Breast epithelium (tissue), 4 donors: ENCODE data around the gene FN3KRP. TPM values are rescaled to one million over a fixed set of nuclear protein-coding genes. Genes with fewer than 3 reads are reported as not detected.
"Not testable (repeated sequence)": the region's sequence is repeated elsewhere in the genome, so short reads cannot be mapped to it uniquely, and the experiment has no call there.

Experiments used
- DNase-seq, 2 donors: peaks; one replicate each; pipeline ENCODE4 v3.0.0-alpha.2; 2019; ENCODE audit warnings: low spot score in 2 of 2
- H3K27ac ChIP-seq, 2 donors: fragments of 200-600 bp; sonication (generic) in 1 of 2; one replicate each; pipeline ENCODE4 v1.5.1; 2016 to 2019; ENCODE audit warnings: mild to moderate bottlenecking in 1 of 2
- H3K27me3 ChIP-seq, 2 donors: fragments of 200-600 bp; sonication (generic) in 1 of 2; one replicate each; pipeline versions ENCODE4 v1.5.1 to v1.6.0; 2017 to 2019; ENCODE audit warnings: control low read depth in 1 of 2, mild to moderate bottlenecking in 1 of 2
- H3K36me3 ChIP-seq: fragments of 200-600 bp; one replicate; pipeline ENCODE4 v1.5.1; 2019
- H3K4me1 ChIP-seq, 2 donors: fragments of 200-600 bp; sonication (generic); one replicate each; pipeline ENCODE4 v1.5.1; 2016 to 2019; ENCODE audit warnings: control low read depth in 1 of 2
- H3K4me3 ChIP-seq, 3 donors: fragments of 200-600 bp; sonication (generic); 1 replicate in 2 of 3; 2 replicates in 1 of 3; pipeline ENCODE4 v1.5.1; 2016 to 2019; ENCODE audit warnings: mild to moderate bottlenecking in 3 of 3, moderate library complexity in 2 of 3
- H3K9me3 ChIP-seq, 2 donors: fragments of 200-600 bp; sonication (generic) in 1 of 2; one replicate each; pipeline ENCODE4 v1.5.1; 2016 to 2019; ENCODE audit warnings: control low read depth in 1 of 2
- CTCF ChIP-seq, 3 donors: fragments of 450-650 bp; IDR thresholded peaks; one replicate each; pipeline ENCODE4 v1.5.1; 2016 to 2017; ENCODE audit warnings: antibody characterized with exemption in 3 of 3, mild to moderate bottlenecking in 3 of 3, moderate library complexity in 3 of 3
- POLR2A ChIP-seq: fragments of 450-650 bp; IDR thresholded peaks from one replicate; pipeline ENCODE4 v1.6.1; 2016; ENCODE audit warnings: antibody characterized with exemption, mild to moderate bottlenecking, moderate library complexity
- POLR2AphosphoS5 ChIP-seq, 3 donors: sonication (generic); formaldehyde crosslinking; IDR thresholded peaks; one replicate each; pipeline ENCODE4 v1.6.1; 2017; ENCODE audit warnings: antibody characterized with exemption in 3 of 3
- intact Hi-C: fragments of 100-400 bp; cut with DNase I; formaldehyde crosslinking; loops from one replicate; pipeline ENCODE4 v1.15.1; 2023; ENCODE audit warnings: low total_unique reads
- total RNA-seq, 3 donors: library from RNA; depleted of rRNA; stranded (reverse); fragments of >200 nt; gene quantifications; one replicate each; pipeline ENCODE4 v1.1.0, GENCODE V29; 2016

FN3KRP gene
- total RNA-seq, 3 donors from 2014 or later, result 10.4 to 22.1 (median 18.0) TPM

GRCh38 chr17:82737967-82738877, 21.7 kb downstream of the FN3KRP start:
- intact Hi-C loops, result no loop called here
- H3K9me3 ChIP-seq, result no peaks in the 10 kb centered on the region
- H3K27ac ChIP-seq, result no peak overlapping the region

DNA sequence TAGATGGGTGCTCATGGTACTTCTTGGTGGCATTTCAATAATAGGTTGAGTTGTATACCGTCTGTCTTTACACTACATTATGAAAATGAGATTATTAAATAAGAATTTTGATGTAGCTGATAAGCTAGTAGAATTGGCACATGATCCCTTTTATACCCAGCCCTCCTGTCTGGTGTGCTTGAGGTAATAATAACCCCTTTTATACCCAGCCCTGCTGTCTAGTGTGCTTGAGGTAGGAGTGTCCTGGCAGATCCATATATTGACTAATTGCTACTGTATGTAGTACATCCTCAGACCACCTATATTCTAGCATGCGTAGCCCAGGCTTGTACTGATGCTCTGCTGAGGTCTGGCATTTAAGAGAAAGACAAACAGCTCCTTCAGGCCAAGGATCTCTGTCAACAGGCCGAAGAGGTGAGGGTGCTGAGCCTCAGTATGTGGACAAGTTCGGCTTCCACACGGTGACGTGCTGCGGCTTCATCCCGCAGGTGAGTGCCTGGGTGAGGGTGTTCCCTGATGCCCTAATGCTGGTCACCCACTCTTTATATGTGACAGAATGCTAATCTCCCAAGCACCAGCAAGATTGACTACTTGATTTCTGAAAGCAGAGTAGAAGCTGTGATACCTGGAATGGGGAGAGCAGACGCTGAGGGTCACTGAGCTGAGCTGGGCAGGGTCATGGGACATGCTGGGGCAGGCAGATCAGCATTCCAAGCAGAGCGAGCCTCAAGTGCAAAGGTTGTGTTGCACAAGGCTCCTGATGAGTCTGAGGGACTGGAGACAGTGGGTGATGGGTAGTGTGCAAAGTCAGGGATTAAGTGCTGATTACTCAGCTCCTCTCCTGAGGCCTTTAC, 24.6 kb downstream of the FN3KRP start:
- Histone ChIP-seq H3K27me3 (no peaks in the 10 kb centered on the region), H3K4me1 (peaks cover 0 to 7% of the 10 kb centered on the region in 2 donors), H3K9me3 (peaks cover 0 to 5% of the 10 kb centered on the region in 2 donors), H3K36me3 (no peaks in the 10 kb centered on the region), H3K4me3 (no peak overlapping the region), H3K27ac (no peak overlapping the region)
- TF ChIP-seq POLR2A, result no peak
- TF ChIP-seq CTCF (IDR thresholded peaks at IDR 0.05), result no peak
- no peak for TF ChIP-seq POLR2AphosphoS5 (IDR thresholded peaks at IDR 0.05)
- DNase-seq, result no peak
- intact Hi-C loops, result loop anchor here (5.0 kb wide), 1 partner anchor 819 kb away; no protein-coding TSS in a partner anchor

More at GRCh38 chr17:82737967-82738877, 21.7 kb downstream of the FN3KRP start:
- DNase-seq, result no peak
- no peak for TF ChIP-seq POLR2AphosphoS5 (IDR thresholded peaks at IDR 0.05)
- TF ChIP-seq CTCF (IDR thresholded peaks at IDR 0.05), result no peak
- TF ChIP-seq POLR2A, result no peak
- no peak overlapping the region for H3K4me3 ChIP-seq
- no peaks in the 10 kb centered on the region for H3K27me3 ChIP-seq
- H3K4me1 ChIP-seq, result peaks cover 6 to 7% of the 10 kb centered on the region in 2 donors
- H3K36me3 ChIP-seq, result no peaks in the 10 kb centered on the region

- intact Hi-C loops, result loop anchor here (5.0 kb wide), 1 partner anchor 821 kb away; no protein-coding TSS in a partner anchor
- TF ChIP-seq POLR2AphosphoS5 (IDR thresholded peaks at IDR 0.05), result no peak
- TF ChIP-seq POLR2A, result no peak
- no peak for TF ChIP-seq CTCF (IDR thresholded peaks at IDR 0.05)
- Histone ChIP-seq H3K36me3 (no peaks in the 10 kb centered on the region), H3K27me3 (no peaks in the 10 kb centered on the region), H3K27ac (no peak overlapping the region), H3K4me3 (no peak overlapping the region), H3K4me1 (no peaks in the 10 kb centered on the region), H3K9me3 (peaks cover 0 to 10% of the 10 kb centered on the region in 2 donors)
- no peak for DNase-seq
Observed at GRCh38 chr17:82743344-82744219, 27.1 kb downstream of the FN3KRP start.

- H3K27ac ChIP-seq, H3K36me3 ChIP-seq, H3K27me3 ChIP-seq, H3K4me3 ChIP-seq, DNase-seq, H3K4me1 ChIP-seq, H3K9me3 ChIP-seq: not testable (repeated sequence)
- intact Hi-C loops, result loop anchor here (5.0 kb wide), 1 partner anchor 822 kb away; no protein-coding TSS in a partner anchor
Observed at GRCh38 chr17:82744736-82745135, 28.2 kb downstream of the FN3KRP start.

- TF ChIP-seq POLR2AphosphoS5 (IDR thresholded peaks at IDR 0.05), result no peak
- no peak for TF ChIP-seq POLR2A
- TF ChIP-seq CTCF (IDR thresholded peaks at IDR 0.05), result no peak
- no peak for DNase-seq
- intact Hi-C loops, result no loop called here
- no peak overlapping the region for H3K4me3 ChIP-seq
- H3K27me3 ChIP-seq, result no peaks in the 10 kb centered on the region
- no peak overlapping the region for H3K27ac ChIP-seq
- H3K4me1 ChIP-seq, result no peaks in the 10 kb centered on the region
- peaks cover 0 to 10% of the 10 kb centered on the region in 2 donors for H3K9me3 ChIP-seq
- no peaks in the 10 kb centered on the region for H3K36me3 ChIP-seq
Observed at GRCh38 chr17:82745524-82745923, 29.0 kb downstream of the FN3KRP start.
